ENCODE results near the gene KNDC1.

KNDC1 gene

GRCh38 chr10:133212853-133213494, 53.0 kb downstream of the KNDC1 start:
- H2AFZ ChIP-seq (ENCODE audit: low read depth, low read length), result no peak overlapping the region
- no peaks in the 10 kb centered on the region for H4K20me1 ChIP-seq (ENCODE audit: insufficient read depth, low read length)
- H3K9me3 ChIP-seq (ENCODE audit: insufficient read depth, low read length), result no peaks in the 10 kb centered on the region
- no peak overlapping the region for H3K9ac ChIP-seq (ENCODE audit: low read length)
- no peak overlapping the region for H3K4me2 ChIP-seq (ENCODE audit: low read length)
- no peaks in the 10 kb centered on the region for H3K4me1 ChIP-seq (ENCODE audit: low read length)
- H3K4me3 ChIP-seq (ENCODE audit: low read length), result no peak overlapping the region
- no peaks in the 10 kb centered on the region for H3K27me3 ChIP-seq (ENCODE audit: low read depth, low read length)
- TF ChIP-seq CTCF (IDR thresholded peaks at IDR 0.05; ENCODE audit: low read depth, low read length), result no peak
- TF ChIP-seq EZH2phosphoT487 (IDR thresholded peaks at IDR 0.05; ENCODE audit: low read depth), result no peak
- no peaks in the 10 kb centered on the region for H3K79me2 ChIP-seq (ENCODE audit: low read length)
- no peak overlapping the region for H3K27ac ChIP-seq (ENCODE audit: low read length)
- no peaks in the 10 kb centered on the region for H3K36me3 ChIP-seq (replicated peaks; ENCODE audit: low read depth, low read length)

GRCh38 chr10:133213641-133214467, 53.8 kb downstream of the KNDC1 start:
- no peak overlapping the region for H3K4me2 ChIP-seq (ENCODE audit: low read length)
- H3K4me1 ChIP-seq (ENCODE audit: low read length), result no peaks in the 10 kb centered on the region
- no peak for TF ChIP-seq CTCF (IDR thresholded peaks at IDR 0.05; ENCODE audit: low read depth, low read length)
- H3K36me3 ChIP-seq (replicated peaks; ENCODE audit: low read depth, low read length), result no peaks in the 10 kb centered on the region
- no peak overlapping the region for H3K9ac ChIP-seq (ENCODE audit: low read length)
- no peaks in the 10 kb centered on the region for H3K9me3 ChIP-seq (ENCODE audit: insufficient read depth, low read length)
- no peak overlapping the region for H3K27ac ChIP-seq (ENCODE audit: low read length)
- no peak overlapping the region for H2AFZ ChIP-seq (ENCODE audit: low read depth, low read length)
- no peaks in the 10 kb centered on the region for H3K79me2 ChIP-seq (ENCODE audit: low read length)
- H3K4me3 ChIP-seq (ENCODE audit: low read length), result no peak overlapping the region
- H4K20me1 ChIP-seq (ENCODE audit: insufficient read depth, low read length), result no peaks in the 10 kb centered on the region
- H3K27me3 ChIP-seq (ENCODE audit: low read depth, low read length), result no peaks in the 10 kb centered on the region

DNA sequence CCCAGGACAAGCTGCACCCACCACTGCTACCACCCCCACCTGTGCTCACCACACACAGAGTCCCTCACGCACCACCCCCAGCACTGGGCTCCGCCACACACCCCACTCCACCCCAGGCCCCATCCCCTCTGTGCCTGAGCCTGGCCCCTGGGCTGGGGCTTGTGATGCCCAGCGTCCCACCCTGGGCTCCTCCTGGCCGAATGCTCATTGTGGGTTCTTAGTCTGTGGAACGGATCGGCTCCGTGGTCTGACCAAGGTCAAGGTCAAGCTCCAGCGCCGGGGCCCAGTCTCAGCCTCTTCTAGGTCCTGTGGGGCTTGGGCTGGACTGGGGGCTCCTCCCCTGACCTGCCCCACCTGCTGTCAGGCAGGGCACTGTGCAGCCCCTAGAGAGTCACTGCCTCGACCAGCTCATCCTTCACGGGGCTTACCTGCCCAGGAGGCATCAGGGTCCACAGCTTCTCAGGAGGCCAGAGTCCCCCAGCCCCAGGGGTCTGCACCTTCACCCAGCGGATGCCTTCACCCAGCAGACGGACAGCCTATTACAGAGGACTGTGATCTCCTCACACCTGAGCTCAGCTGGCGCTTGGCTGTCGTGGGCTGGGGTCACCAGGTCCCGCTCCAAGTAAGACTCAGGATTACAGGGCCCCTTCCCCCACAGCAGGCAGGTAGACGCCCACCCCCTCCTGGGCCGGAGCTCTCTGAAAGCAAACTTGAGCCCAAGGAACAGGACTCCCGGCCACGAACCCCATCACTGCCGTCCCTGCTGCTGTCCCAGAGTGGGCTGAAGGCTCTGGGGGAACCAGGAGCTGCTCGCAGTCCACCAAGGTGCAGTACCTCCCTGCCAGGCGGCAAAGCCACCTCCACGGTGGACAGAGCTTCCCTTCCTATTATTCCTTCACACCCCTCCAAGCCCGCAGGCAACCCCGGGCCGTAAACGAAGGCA, 54.7 kb downstream of the KNDC1 start:
- no peaks in the 10 kb centered on the region for H3K4me1 ChIP-seq (ENCODE audit: low read length)
- H3K9ac ChIP-seq (ENCODE audit: low read length), result no peak overlapping the region
- no peaks in the 10 kb centered on the region for H3K36me3 ChIP-seq (replicated peaks; ENCODE audit: low read depth, low read length)
- H2AFZ ChIP-seq (ENCODE audit: low read depth, low read length), result no peak overlapping the region
- H3K4me3 ChIP-seq (ENCODE audit: low read length), result no peak overlapping the region
- TF ChIP-seq EZH2phosphoT487 (IDR thresholded peaks at IDR 0.05; ENCODE audit: low read depth), result no peak
- TF ChIP-seq CTCF (IDR thresholded peaks at IDR 0.05; ENCODE audit: low read depth, low read length), result no peak
- no peaks in the 10 kb centered on the region for H4K20me1 ChIP-seq (ENCODE audit: insufficient read depth, low read length)
- no peak overlapping the region for H3K27ac ChIP-seq (ENCODE audit: low read length)
- no peaks in the 10 kb centered on the region for H3K79me2 ChIP-seq (ENCODE audit: low read length)
- H3K27me3 ChIP-seq (ENCODE audit: low read depth, low read length), result no peaks in the 10 kb centered on the region
- H3K4me2 ChIP-seq (ENCODE audit: low read length), result no peak overlapping the region
- no peaks in the 10 kb centered on the region for H3K9me3 ChIP-seq (ENCODE audit: insufficient read depth, low read length)

- H2AFZ ChIP-seq (ENCODE audit: low read depth, low read length), result no peak overlapping the region
- no peaks in the 10 kb centered on the region for H3K27me3 ChIP-seq (ENCODE audit: low read depth, low read length)
- no peaks in the 10 kb centered on the region for H4K20me1 ChIP-seq (ENCODE audit: insufficient read depth, low read length)
- H3K36me3 ChIP-seq (replicated peaks; ENCODE audit: low read depth, low read length), result no peaks in the 10 kb centered on the region
- no peak for TF ChIP-seq EZH2phosphoT487 (IDR thresholded peaks at IDR 0.05; ENCODE audit: low read depth)
- no peak for TF ChIP-seq CTCF (IDR thresholded peaks at IDR 0.05; ENCODE audit: low read depth, low read length)
- no peak overlapping the region for H3K27ac ChIP-seq (ENCODE audit: low read length)
- H3K9me3 ChIP-seq (ENCODE audit: insufficient read depth, low read length), result no peaks in the 10 kb centered on the region
- no peaks in the 10 kb centered on the region for H3K79me2 ChIP-seq (ENCODE audit: low read length)
- no peak overlapping the region for H3K4me2 ChIP-seq (ENCODE audit: low read length)
- H3K4me3 ChIP-seq (ENCODE audit: low read length), result no peak overlapping the region
- H3K4me1 ChIP-seq (ENCODE audit: low read length), result no peaks in the 10 kb centered on the region
- no peak overlapping the region for H3K9ac ChIP-seq (ENCODE audit: low read length)
Observed at GRCh38 chr10:133215586-133215985, 55.6 kb downstream of the KNDC1 start.
